Measurements from ENCODE around the gene MAGI1.

DNA sequence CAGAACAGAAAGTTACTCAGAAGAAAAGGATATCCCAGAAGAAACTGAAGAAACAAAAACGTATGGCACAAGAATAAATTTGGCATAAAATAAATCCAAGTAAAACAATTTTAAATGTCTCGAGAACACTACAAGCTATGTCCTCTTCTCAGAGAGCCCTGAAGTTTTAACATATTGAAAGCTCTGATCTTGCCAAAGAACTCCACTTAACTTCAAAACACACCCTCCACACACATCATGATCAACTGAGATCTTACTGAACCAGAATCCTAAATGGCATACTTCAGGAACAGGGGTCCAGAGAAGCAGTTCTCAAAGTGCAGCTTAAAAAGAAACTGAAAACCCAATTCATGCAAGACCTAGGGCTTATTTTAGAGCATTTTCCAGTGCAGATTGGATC, 194.3 kb downstream of the MAGI1 start:
- TF ChIP-seq, protein P1, sequence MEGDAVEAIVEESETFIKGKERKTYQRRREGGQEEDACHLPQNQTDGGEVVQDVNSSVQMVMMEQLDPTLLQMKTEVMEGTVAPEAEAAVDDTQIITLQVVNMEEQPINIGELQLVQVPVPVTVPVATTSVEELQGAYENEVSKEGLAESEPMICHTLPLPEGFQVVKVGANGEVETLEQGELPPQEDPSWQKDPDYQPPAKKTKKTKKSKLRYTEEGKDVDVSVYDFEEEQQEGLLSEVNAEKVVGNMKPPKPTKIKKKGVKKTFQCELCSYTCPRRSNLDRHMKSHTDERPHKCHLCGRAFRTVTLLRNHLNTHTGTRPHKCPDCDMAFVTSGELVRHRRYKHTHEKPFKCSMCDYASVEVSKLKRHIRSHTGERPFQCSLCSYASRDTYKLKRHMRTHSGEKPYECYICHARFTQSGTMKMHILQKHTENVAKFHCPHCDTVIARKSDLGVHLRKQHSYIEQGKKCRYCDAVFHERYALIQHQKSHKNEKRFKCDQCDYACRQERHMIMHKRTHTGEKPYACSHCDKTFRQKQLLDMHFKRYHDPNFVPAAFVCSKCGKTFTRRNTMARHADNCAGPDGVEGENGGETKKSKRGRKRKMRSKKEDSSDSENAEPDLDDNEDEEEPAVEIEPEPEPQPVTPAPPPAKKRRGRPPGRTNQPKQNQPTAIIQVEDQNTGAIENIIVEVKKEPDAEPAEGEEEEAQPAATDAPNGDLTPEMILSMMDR (IDR thresholded peaks at IDR 0.05): no peak
- TF ChIP-seq POLR2A (IDR thresholded peaks at IDR 0.05): no peak

All from lower leg skin (tissue), 3 donors.